Activated T-helper 9 cell treated with anti-CD3 and anti-CD28 coated beads, Interleukin-2, amount 50 U/mL, for 16 hours (primary cell): ENCODE measurements around the gene PCDHB14.
"Not testable (repeated sequence)": the region's sequence is repeated elsewhere in the genome, so short reads cannot be mapped to it uniquely, and the experiment has no call there.

Experiments used
- DNase-seq: peaks from one replicate; pipeline ENCODE4 v3.0.0-alpha.2; 2020; ENCODE audit warnings: low read depth

PCDHB14 gene

DNA sequence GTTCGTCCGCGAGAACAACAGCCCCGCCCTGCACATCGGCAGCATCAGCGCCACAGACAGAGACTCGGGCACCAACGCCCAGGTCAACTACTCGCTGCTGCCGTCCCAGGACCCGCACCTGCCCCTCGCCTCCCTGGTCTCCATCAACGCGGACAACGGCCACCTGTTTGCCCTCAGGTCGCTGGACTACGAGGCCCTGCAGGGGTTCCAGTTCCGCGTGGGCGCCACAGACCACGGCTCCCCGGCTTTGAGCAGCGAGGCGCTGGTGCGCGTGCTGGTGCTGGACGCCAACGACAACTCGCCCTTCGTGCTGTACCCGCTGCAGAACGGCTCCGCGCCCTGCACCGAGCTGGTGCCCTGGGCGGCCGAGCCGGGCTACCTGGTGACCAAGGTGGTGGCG lies 12.9 kb upstream of the PCDHB14 start:
- not testable (repeated sequence) for DNase-seq

- not testable (repeated sequence) for DNase-seq
These were observed 12.3 kb upstream of the PCDHB14 start for GRCh38 chr5:141210849-141211248.

GRCh38 chr5:141213656-141214339 lies 9.3 kb upstream of the PCDHB14 start, which contains the start of gene PCDHB13:
Gene PCDHB13 (plus strand): TSS chr5:141213919. CDS start chr5:141214124, 205 bp downstream.
- DNase-seq = not testable (repeated sequence)

- not testable (repeated sequence) for DNase-seq
These were observed 8.6 kb upstream of the PCDHB14 start for GRCh38 chr5:141214583-141214982.

DNA sequence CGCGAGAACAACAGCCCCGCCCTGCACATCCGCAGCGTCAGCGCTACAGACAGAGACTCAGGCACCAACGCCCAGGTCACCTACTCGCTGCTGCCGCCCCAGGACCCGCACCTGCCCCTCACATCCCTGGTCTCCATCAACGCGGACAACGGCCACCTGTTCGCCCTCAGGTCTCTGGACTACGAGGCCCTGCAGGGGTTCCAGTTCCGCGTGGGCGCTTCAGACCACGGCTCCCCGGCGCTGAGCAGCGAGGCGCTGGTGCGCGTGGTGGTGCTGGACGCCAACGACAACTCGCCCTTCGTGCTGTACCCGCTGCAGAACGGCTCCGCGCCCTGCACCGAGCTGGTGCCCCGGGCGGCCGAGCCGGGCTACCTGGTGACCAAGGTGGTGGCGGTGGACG lies 7.6 kb upstream of the PCDHB14 start:
- not testable (repeated sequence) for DNase-seq

- DNase-seq = not testable (repeated sequence)
These were observed 7.1 kb upstream of the PCDHB14 start for GRCh38 chr5:141216035-141216434.

- DNase-seq = not testable (repeated sequence)
These were observed 1.7 kb downstream of the PCDHB14 start for GRCh38 chr5:141224844-141225243.

DNA sequence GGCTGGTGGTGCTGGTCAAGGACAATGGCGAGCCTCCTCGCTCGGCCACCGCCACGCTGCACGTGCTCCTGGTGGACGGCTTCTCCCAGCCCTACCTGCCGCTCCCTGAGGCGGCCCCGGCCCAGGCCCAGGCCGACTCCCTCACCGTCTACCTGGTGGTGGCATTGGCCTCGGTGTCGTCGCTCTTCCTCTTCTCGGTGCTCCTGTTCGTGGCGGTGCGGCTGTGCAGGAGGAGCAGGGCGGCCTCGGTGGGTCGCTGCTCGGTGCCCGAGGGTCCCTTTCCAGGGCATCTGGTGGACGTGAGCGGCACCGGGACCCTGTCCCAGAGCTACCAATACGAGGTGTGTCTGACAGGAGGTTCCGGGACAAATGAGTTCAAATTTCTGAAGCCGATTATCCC lies 2.3 kb downstream of the PCDHB14 start:
- DNase-seq = not testable (repeated sequence)

DNA sequence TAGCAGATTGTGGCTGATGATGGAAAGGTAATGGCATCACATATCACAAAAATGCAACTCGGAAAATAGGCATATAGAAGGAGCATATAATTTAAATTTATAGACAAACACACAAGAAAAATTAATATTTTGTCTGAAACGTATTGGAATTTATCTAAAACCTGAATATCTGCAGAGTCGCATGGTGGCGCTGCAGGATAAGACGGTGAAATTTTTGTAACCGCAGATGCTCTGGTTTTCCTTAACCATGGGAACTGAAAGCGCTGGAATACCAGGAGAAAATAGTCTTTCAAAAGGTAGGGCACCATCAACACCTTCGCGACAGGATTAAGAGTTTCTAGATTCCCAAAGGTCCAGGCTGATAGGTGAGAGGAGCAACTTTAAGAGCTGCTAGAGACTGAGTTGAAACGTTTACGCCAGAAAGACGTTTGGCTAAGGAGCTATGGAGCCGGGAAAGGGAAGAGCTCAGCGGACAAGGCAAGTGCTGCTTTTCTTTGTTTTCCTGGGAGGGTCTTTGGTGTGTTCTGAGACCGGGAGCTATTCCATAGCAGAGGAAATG lies 11.0 kb downstream of the PCDHB14 start:
- DNase-seq = no peak

- not testable (repeated sequence) for DNase-seq
These were observed 12.8 kb downstream of the PCDHB14 start for GRCh38 chr5:141235922-141236321.

- DNase-seq = no peak
These were observed 13.6 kb downstream of the PCDHB14 start for GRCh38 chr5:141236516-141237313.

DNA sequence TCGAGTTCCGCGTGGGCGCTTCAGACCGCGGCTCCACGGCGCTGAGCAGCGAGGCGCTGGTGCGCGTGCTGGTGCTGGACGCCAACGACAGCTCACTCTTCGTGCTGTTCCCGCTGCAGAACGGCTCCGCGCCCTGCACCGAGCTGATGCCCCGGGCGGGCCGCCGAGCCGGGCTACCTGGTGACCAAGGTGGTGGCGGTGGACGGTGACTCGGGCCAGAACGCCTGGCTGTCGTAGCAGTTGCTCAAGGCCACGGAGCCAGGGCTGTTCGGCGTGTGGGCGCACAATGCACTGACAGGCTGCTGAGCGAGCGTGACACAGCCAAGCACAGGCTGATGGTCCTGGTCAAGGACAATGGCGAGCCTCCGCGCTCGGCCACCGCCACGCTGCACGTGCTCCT lies 18.4 kb downstream of the PCDHB14 start:
- no peak for DNase-seq

DNA sequence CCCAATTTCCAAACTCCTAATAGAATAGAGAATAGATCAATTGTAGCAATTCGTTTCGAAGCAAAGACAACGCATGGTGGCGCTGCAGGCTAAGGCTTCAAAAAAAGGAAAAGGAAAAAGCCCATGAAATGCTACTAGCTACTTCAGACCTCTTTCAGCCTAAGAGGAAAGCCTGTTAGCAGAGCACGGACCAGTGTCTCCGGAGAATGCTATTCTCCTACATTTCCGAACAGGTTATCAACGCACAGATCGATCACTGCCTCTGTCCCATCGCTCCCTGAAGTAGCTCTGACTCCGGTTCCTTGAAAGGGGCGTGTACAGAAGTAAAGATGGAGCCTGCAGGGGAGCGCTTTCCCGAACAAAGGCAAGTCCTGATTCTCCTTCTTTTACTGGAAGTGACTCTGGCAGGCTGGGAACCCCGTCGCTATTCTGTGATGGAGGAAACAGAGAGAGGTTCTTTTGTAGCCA lies 22.1 kb downstream of the PCDHB14 start, which contains the start of gene PCDHB15:
Gene PCDHB15 (plus strand): TSS at position 146 of the 468 bp plus-strand sequence. CDS start 184 bp downstream, at position 330.
- DNase-seq = no peak

DNA sequence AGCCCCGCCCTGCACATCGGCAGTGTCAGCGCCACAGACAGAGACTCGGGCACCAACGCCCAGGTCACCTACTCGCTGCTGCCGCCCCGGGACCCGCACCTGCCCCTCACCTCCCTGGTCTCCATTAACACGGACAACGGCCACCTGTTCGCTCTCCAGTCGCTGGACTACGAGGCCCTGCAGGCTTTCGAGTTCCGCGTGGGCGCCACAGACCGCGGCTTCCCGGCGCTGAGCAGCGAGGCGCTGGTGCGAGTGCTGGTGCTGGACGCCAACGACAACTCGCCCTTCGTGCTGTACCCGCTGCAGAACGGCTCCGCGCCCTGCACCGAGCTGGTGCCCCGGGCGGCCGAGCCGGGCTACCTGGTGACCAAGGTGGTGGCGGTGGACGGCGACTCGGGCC lies 23.8 kb downstream of the PCDHB14 start:
- not testable (repeated sequence) for DNase-seq

GRCh38 chr5:141247434-141247833 lies 24.3 kb downstream of the PCDHB14 start:
- not testable (repeated sequence) for DNase-seq

DNA sequence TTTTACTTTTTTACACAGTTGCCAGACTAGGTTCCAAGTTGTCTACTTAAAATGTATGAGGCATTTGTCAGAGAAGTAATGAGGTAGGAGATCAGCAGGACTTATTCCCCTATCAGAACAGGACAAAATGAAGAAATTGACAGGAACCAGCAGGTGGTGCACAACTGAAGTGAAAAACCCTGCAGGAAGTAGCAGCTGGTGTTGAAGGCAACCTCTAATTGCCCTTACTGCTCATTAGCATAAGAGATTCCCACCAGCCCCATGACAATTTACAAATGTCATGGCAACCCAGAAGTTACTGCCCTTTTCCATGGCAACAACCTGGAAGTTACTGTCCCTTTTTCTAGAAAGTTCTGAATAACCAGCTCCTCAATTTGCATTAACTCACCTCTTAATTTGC lies 27.4 kb downstream of the PCDHB14 start:
- DNase-seq = no peak

GRCh38 chr5:141258464-141258863 lies 35.3 kb downstream of the PCDHB14 start:
- no peak for DNase-seq

- no peak for DNase-seq
These were observed 35.8 kb downstream of the PCDHB14 start for GRCh38 chr5:141258948-141259347.

DNA sequence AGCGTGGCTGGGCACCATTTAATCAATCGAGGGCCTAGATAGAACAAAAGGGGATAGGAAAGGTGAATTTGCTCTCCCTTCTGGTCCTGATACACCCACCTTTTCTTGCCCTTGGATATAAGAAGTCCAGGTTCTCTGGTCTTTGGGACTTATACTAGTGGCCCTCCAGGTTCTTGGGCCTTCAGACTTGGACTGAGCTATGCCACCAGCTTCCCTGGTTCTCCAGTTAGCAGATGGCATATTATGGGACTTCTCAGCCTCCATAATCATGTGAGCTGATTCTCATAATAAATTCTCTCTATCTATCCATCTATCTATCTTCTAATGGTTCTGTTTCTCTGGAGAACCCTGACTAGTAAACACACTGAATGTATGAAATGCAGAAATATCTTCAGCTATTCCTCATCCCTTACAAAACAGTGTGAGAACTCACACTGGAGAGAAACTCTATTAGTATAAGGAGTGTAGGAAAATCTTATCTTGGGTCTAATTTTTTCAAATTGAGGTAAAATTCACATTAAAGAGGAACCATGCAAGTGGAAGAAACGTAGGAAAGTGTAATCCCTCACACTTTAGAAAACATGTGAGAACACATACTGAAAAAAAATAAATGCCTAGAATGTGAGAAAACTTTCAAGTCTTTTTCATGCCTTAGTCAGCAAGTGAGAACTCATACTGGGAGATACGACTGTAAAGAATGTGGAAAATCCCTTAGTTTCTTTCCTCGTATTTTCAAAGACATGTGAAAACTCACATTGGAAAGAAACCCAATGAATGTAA lies 37.5 kb downstream of the PCDHB14 start:
- DNase-seq = no peak

- no peak for DNase-seq
These were observed 38.0 kb downstream of the PCDHB14 start for GRCh38 chr5:141261238-141261546.

DNA sequence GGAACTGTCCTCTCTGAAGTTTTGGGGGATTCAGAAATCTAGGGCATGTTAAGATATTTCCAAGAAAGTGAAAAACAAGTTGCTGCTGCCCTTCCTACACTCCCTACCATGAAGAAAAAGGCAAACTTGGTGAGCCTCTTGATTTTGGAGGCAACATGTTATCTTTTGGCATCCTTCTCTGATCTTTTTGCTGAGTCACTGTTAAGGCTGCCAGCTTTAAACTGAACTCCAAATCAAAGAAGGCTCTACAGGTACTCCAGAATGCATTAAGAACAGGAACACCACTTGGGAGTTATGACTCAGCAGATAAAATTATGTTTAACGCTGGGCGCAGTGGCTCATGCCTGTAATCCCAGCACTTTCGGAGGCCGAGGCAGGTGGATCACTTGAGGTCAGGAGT lies 46.1 kb downstream of the PCDHB14 start:
- DNase-seq = no peak

GRCh38 chr5:141272906-141273305 lies 49.8 kb downstream of the PCDHB14 start:
- DNase-seq = no peak
